ENCODE measurements around the gene CD300LG.

- TF ChIP-seq POLR2A (IDR thresholded peaks at IDR 0.05; ENCODE audit: low read length), result no peak
- TF ChIP-seq GATA1 (IDR thresholded peaks at IDR 0.05; ENCODE audit: low read depth, low read length), result no peak
These were observed 6.2 kb upstream of the CD300LG start for GRCh38 chr17:43840814-43841213.
